ENCODE measurements around the gene KIF3A. TPM values are rescaled to one million over a fixed set of nuclear protein-coding genes. Genes with fewer than 3 reads are reported as not detected.

Gene KIF3A
- total RNA-seq, 1 experiment from 2014 or later, result 12.7 TPM

DNA sequence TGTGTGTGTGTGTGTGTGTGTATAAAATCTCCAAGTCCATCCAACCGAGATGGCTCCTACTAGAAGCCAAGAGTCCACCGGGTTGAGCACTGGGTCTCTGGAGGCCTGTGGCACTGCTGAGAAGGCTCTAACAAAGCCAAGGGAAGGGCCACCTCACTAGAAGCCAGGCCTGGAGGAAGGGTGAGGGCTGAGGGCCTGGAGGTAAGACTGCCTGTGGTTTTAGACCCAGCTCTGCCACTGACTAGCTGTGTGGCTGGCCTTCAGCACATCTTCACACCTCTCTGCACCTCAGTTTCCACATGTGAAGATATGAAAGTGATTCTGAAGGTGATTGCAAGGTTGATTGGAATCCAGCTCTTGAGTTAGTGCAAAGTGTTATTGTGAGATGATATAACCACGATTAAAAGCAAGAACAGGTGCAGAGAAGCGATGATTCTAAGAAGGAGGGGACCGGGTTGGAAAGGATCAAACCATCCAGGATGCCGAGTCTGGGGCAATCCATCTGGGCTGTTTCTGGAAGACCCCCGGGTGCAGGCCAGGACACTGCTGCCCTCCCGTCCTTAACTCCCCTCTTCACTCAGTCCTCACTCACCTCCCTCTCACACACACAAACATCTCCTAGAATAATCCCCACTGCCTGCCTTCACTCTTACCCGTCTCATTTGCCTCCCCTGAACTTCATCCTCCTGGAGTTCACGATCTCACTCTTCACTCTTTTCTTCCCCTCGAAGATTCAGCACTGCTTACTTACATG lies 61.2 kb downstream of the KIF3A start:
- intact Hi-C loops (cut with micrococcal nuclease), result loop anchor here (5.0 to 10.0 kb wide), 2 partner anchors 151 to 289 kb away; no protein-coding TSS in a partner anchor
- no peaks in the 10 kb centered on the region for H3K36me3 ChIP-seq (ENCODE audit: control insufficient read depth in 1 of 2, insufficient read depth in 2 of 2, low read length in 2 of 2)
- H3K9me2 ChIP-seq (ENCODE audit: insufficient read depth), result no peaks in the 10 kb centered on the region
- no peak overlapping the region for H3K4me2 ChIP-seq (ENCODE audit: low read length)
- no peak for DNase-seq (ENCODE audit: low read depth, low spot score)
- no peaks in the 10 kb centered on the region for H4K20me1 ChIP-seq (ENCODE audit: insufficient read depth)
- peaks cover 24 to 34% of the 10 kb centered on the region in 2 experiments for H3K4me1 ChIP-seq (ENCODE audit: control insufficient read depth in 1 of 2, insufficient read depth in 2 of 2, low read length in 2 of 2)
- CTCF ChIA-PET, result interaction anchor here (1.2 to 1.8 kb wide), 3 partner anchors 14 to 170 kb away, joined by 3 to 10 read pairs (median 4); no protein-coding TSS in a partner anchor
- ATAC-seq, result no peak
- no peak overlapping the region for H3K9ac ChIP-seq (ENCODE audit: low read length)
- POLR2A ChIA-PET, result interaction anchor here (1.3 kb wide), 1 partner anchor 18 kb away, joined by 3 read pairs; no protein-coding TSS in a partner anchor
- H3K79me2 ChIP-seq (ENCODE audit: insufficient read depth, low read length), result no peaks in the 10 kb centered on the region
- no peak overlapping the region for H2AFZ ChIP-seq (ENCODE audit: low read depth, low read length, poor library complexity, severe bottlenecking)
- RAD21 ChIA-PET (ENCODE audit: low non-redundant PET in 1 of 2, low total read pairs in 2 of 2, uncharacterized antibody in 2 of 2, unreplicated experiment in 2 of 2), result no interaction called here
- BruUV-seq (replicated peaks), result no TSS peak
- no peaks in the 10 kb centered on the region for H3K9me3 ChIP-seq (ENCODE audit: control insufficient read depth in 1 of 2, insufficient read depth in 1 of 2, low read depth in 1 of 2, low read length in 2 of 2)
- H3K27ac ChIP-seq (ENCODE audit: low read depth, low read length), result no peak overlapping the region
- H3K27me3 ChIP-seq (ENCODE audit: insufficient read depth, low read length), result no peaks in the 10 kb centered on the region
- H3K4me3 ChIP-seq (replicated peaks in 1 of 2; ENCODE audit: low read depth in 1 of 2, low read length in 2 of 2), result no peak overlapping the region
- no peak for TF ChIP-seq SRF (IDR thresholded peaks at IDR 0.05; ENCODE audit: low read depth)
- TF ChIP-seq, protein P1, sequence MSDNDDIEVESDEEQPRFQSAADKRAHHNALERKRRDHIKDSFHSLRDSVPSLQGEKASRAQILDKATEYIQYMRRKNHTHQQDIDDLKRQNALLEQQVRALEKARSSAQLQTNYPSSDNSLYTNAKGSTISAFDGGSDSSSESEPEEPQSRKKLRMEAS (IDR thresholded peaks at IDR 0.05), result no peak
- TF ChIP-seq SIN3A (IDR thresholded peaks at IDR 0.05; ENCODE audit: low read depth), result no peak
- no peak for TF ChIP-seq CBX3 (IDR thresholded peaks at IDR 0.05; ENCODE audit: low read depth)
- no peak for TF ChIP-seq ELF1 (IDR thresholded peaks at IDR 0.05; ENCODE audit: borderline replicate concordance, low read depth)
- no peak for TF ChIP-seq EGR1 (IDR thresholded peaks at IDR 0.05; ENCODE audit: low read depth)
- no peak for TF ChIP-seq YY1 (IDR thresholded peaks at IDR 0.05; ENCODE audit: extremely low read depth, insufficient replicate concordance, low read depth, low read length)
- no peak for TF ChIP-seq CEBPB (IDR thresholded peaks at IDR 0.05; ENCODE audit: low read depth)
- no peak for TF ChIP-seq TCF7L2 (IDR thresholded peaks at IDR 0.05; ENCODE audit: borderline replicate concordance, extremely low read depth, insufficient read depth, insufficient read length)
- no peak for TF ChIP-seq POLR2A (IDR thresholded peaks at IDR 0.05; ENCODE audit: borderline replicate concordance, extremely low read depth, insufficient read depth, insufficient read length)
- no peak for TF ChIP-seq ZNF274 (IDR thresholded peaks at IDR 0.05; ENCODE audit: low read depth, low read length)
- TF ChIP-seq, protein P2, sequence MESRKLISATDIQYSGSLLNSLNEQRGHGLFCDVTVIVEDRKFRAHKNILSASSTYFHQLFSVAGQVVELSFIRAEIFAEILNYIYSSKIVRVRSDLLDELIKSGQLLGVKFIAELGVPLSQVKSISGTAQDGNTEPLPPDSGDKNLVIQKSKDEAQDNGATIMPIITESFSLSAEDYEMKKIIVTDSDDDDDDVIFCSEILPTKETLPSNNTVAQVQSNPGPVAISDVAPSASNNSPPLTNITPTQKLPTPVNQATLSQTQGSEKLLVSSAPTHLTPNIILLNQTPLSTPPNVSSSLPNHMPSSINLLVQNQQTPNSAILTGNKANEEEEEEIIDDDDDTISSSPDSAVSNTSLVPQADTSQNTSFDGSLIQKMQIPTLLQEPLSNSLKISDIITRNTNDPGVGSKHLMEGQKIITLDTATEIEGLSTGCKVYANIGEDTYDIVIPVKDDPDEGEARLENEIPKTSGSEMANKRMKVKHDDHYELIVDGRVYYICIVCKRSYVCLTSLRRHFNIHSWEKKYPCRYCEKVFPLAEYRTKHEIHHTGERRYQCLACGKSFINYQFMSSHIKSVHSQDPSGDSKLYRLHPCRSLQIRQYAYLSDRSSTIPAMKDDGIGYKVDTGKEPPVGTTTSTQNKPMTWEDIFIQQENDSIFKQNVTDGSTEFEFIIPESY (IDR thresholded peaks at IDR 0.05; ENCODE audit: extremely low read depth, insufficient replicate concordance, low read length), result no peak
- TF ChIP-seq SP1 (IDR thresholded peaks at IDR 0.05; ENCODE audit: low read depth), result no peak
- TF ChIP-seq ZFX (IDR thresholded peaks at IDR 0.05), result no peak
- no peak for TF ChIP-seq EZH2 (IDR thresholded peaks at IDR 0.05)
- no peak for TF ChIP-seq RAD21 (IDR thresholded peaks at IDR 0.05; ENCODE audit: low read depth)
- TF ChIP-seq JUND (IDR thresholded peaks at IDR 0.05), result no peak
